ENCODE measurements around the gene RNF121. TPM values are rescaled to one million over a fixed set of nuclear protein-coding genes. Genes with fewer than 3 reads are reported as not detected.
A peak's percentile ranks its signal among the peaks of the same experiment; 100 is the strongest.

Gene RNF121
- total and polyA plus RNA-seq, 12 donors = 13.3 to 49.3 (median 31.3) TPM

DNA sequence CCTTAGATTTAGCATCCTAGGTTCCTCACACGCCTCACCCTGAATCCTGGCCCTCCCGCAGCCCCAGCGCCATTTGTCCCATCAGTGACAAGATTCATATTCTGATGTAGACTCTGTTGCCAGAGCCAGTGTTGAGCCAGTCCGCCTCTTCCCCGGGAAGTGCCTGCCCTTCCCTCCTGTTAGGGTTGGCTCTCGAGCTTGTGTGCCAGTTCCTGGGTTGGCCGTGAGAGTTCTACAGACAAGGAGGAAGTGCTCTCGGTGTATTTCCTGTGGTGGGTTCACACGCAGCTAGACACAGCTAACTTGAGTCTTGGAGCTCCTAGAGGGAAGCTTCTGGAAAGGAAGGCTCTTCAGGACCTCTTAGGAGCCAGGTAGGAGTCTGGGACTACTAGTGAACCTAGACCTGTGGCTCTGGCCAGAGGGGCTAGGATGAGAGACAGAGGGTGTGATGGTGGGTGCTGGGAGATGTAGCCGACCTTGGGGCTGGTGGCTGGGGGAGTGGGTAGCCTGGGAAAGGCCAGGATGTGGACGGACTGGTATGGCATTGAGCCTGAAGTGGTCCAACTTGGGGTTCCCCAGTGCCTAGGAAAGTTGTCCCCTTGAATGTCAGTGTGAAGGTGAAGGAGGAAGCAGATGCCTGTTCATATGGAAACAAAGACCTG lies 69.9 kb downstream of the RNF121 start, which contains the start of gene IL18BP:
Gene IL18BP, plus strand, starts transcription at position 261 of the 662 bp plus-strand sequence. CDS start 1,076 bp downstream, outside the sequence.
- peak in 4 of 7 donors; percentile 52 to 66 (median 58) for DNase-seq
- intact Hi-C loops (cut with DNase I) = no loop called here
- H3K27me3 ChIP-seq = no peaks in the 10 kb centered on the region

DNA sequence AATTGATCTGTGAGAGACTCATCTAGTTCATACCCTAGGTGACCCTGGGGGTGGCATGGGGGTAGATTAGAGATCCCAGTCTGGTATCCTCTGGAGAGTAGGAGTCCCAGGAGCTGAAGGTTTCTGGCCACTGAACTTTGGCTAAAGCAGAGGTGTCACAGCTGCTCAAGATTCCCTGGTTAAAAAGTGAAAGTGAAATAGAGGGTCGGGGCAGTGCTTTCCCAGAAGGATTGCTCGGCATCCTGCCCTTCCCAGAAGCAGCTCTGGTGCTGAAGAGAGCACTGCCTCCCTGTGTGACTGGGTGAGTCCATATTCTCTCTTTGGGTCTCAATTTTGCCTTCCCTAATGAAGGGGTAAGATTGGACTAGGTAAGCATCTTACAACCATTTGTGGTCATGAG lies 70.5 kb downstream of the RNF121 start:
- Histone ChIP-seq H3K9me3 (replicated peaks in 1 of 3) (no peaks in the 10 kb centered on the region), H3K27ac (peak overlapping the region; percentile 73 to 97 (median 79)), H3K4me3 (peak overlapping the region in 1 of 4 donors; percentile 37), H3K27me3 (no peaks in the 10 kb centered on the region), H3K4me1 (replicated peaks in 1 of 2) (peaks cover 9 to 29% of the 10 kb centered on the region in 2 donors), H3K36me3 (replicated peaks in 1 of 2) (peaks cover 0 to 32% of the 10 kb centered on the region in 2 donors)
- WGBS, 4 donors = 0 to 22% (median 12%) methylated on average over 2 of the region's 2 CpGs
- TF ChIP-seq, protein P1, sequence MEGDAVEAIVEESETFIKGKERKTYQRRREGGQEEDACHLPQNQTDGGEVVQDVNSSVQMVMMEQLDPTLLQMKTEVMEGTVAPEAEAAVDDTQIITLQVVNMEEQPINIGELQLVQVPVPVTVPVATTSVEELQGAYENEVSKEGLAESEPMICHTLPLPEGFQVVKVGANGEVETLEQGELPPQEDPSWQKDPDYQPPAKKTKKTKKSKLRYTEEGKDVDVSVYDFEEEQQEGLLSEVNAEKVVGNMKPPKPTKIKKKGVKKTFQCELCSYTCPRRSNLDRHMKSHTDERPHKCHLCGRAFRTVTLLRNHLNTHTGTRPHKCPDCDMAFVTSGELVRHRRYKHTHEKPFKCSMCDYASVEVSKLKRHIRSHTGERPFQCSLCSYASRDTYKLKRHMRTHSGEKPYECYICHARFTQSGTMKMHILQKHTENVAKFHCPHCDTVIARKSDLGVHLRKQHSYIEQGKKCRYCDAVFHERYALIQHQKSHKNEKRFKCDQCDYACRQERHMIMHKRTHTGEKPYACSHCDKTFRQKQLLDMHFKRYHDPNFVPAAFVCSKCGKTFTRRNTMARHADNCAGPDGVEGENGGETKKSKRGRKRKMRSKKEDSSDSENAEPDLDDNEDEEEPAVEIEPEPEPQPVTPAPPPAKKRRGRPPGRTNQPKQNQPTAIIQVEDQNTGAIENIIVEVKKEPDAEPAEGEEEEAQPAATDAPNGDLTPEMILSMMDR (IDR thresholded peaks at IDR 0.05) = no peak
- no peak for TF ChIP-seq POLR2A (IDR thresholded peaks at IDR 0.05)
- intact Hi-C loops (cut with DNase I) = no loop called here
- peak in 5 of 7 donors; percentile 60 to 74 (median 71) for DNase-seq

More for the DNA sequence above, 69.9 kb downstream of the RNF121 start, which contains the start of gene IL18BP:
- H3K27ac ChIP-seq = peak within 1 kb of the TSS; percentile 73 to 97 (median 79)
- TF ChIP-seq, protein P1 (IDR thresholded peaks at IDR 0.05) = no peak
- no peak for TF ChIP-seq POLR2A (IDR thresholded peaks at IDR 0.05)
- 73 to 84% (median 75%) methylated on average over 7 to 11 of the region's 11 CpGs for WGBS, 4 donors
- peaks cover 9 to 29% of the 10 kb centered on the region in 2 donors for H3K4me1 ChIP-seq (replicated peaks in 1 of 2)
- peak within 1 kb of the TSS in 1 of 4 donors; percentile 37 for H3K4me3 ChIP-seq
- peaks cover 0 to 26% of the 10 kb centered on the region in 2 donors for H3K36me3 ChIP-seq (replicated peaks in 1 of 2)
- no peaks in the 10 kb centered on the region for H3K9me3 ChIP-seq (replicated peaks in 1 of 3)

DNA sequence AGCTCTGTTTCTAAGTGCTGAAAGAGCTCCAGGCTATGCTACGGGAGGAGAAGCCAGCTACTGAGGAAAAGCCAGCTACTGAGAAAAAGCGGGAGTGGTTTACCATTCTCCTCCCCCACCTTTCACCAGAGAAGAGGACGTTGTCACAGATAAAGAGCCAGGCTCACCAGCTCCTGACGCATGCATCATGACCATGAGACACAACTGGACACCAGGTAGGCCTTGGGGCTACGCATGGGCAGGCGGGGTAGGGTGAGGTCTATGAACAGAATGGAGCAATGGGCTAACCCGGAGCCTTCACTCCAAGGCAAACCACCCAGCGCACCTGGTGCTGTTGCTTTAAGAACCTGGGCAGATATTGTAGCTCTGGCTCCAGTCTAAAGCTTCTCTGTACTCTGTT lies 71.0 kb downstream of the RNF121 start:
- Histone ChIP-seq H3K9me3 (replicated peaks in 1 of 3) (no peaks in the 10 kb centered on the region), H3K27me3 (no peaks in the 10 kb centered on the region), H3K27ac (peak overlapping the region; percentile 73 to 97 (median 79)), H3K4me3 (peak overlapping the region in 1 of 4 donors; percentile 37), H3K36me3 (replicated peaks in 1 of 2) (peaks cover 0 to 36% of the 10 kb centered on the region in 2 donors), H3K4me1 (replicated peaks in 1 of 2) (peaks cover 9 to 29% of the 10 kb centered on the region in 2 donors)
- 30 to 51% (median 41%) methylated on average over 6 to 8 of the region's 8 CpGs for WGBS, 4 donors
- TF ChIP-seq, protein P1 (IDR thresholded peaks at IDR 0.05) = no peak
- peak in 1 of 2 donors; percentile 41 for TF ChIP-seq POLR2A (IDR thresholded peaks at IDR 0.05)
- DNase-seq = peak; percentile 75 to 94 (median 89)
- intact Hi-C loops (cut with DNase I) = no loop called here

DNA sequence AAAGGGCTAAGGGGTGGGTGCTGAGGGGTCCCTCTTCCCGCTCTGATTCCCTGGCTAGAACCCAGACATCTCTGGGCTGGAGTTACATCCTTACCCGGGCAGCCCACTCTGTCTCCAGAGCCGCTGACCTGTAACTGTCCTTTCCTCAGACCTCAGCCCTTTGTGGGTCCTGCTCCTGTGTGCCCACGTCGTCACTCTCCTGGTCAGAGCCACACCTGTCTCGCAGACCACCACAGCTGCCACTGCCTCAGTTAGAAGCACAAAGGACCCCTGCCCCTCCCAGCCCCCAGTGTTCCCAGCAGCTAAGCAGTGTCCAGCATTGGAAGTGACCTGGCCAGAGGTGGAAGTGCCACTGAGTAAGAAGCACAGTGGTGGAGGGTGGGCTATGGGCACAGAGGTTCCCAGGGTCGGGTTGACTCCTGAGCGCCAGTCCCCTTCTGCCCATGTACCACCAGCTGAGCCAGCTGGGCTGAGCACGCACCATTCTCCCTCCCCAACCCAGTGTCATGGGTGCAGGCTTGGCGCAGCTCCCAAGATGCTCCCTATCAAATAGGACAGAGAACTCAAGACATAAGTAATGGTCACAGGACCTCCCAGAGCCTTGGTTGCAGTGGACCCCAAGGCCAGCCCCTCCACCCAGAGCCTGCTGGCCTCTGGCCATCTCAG lies 71.5 kb downstream of the RNF121 start:
- Histone ChIP-seq H3K36me3 (replicated peaks in 1 of 2) (peaks cover 0 to 41% of the 10 kb centered on the region in 2 donors), H3K9me3 (replicated peaks in 1 of 3) (no peaks in the 10 kb centered on the region), H3K4me3 (peak overlapping the region in 1 of 4 donors; percentile 37), H3K4me1 (replicated peaks in 1 of 2) (peaks cover 9 to 29% of the 10 kb centered on the region in 2 donors), H3K27me3 (no peaks in the 10 kb centered on the region), H3K27ac (peak overlapping the region; percentile 73 to 97 (median 79))
- 81 to 85% (median 83%) methylated on average over 7 to 10 of the region's 10 CpGs for WGBS, 4 donors
- intact Hi-C loops (cut with DNase I) = no loop called here
- DNase-seq = peak in 3 of 7 donors; percentile 41 to 65 (median 47)
- TF ChIP-seq, protein P1 (IDR thresholded peaks at IDR 0.05) = no peak
- no peak for TF ChIP-seq POLR2A (IDR thresholded peaks at IDR 0.05)
